Heart left ventricle (tissue), 16 donors: ENCODE data around the gene RAB26. TPM values are rescaled to one million over a fixed set of nuclear protein-coding genes. Genes with fewer than 3 reads are reported as not detected.

ENCODE experiments used
- ATAC-seq, 4 donors: fragments of 200-7000 bp; cut with Tn5 transposase; one replicate each; pipeline ENCODE4 v1.9.1; 2020 to 2022; ENCODE audit warnings: moderate library complexity in 4 of 4, mild to moderate bottlenecking in 3 of 4, moderate number of reproducible peaks in 1 of 4
- DNase-seq, 5 donors: peaks; one replicate each; pipeline ENCODE4 v3.0.0-alpha.2; 2020
- H3K27ac ChIP-seq, 12 donors: fragments of 200-600 bp; sonication (generic) in 4 of 12; one replicate each; pipeline versions ENCODE4 v1.5.0 to v1.8.0; 2016 to 2022; ENCODE audit warnings: mild to moderate bottlenecking in 2 of 12
- H3K27me3 ChIP-seq, 9 donors: fragments of 200-600 bp; sonication (generic) in 2 of 9; one replicate each; pipeline versions ENCODE4 v1.5.1 to v1.8.0; 2016 to 2022; ENCODE audit warnings: mild to moderate bottlenecking in 3 of 9
- H3K36me3 ChIP-seq, 9 donors: fragments of 200-600 bp; sonication (generic) in 2 of 9; one replicate each; pipeline versions ENCODE4 v1.5.0 to v1.8.0; 2018 to 2022; ENCODE audit warnings: mild to moderate bottlenecking in 2 of 9
- H3K4me1 ChIP-seq, 12 donors: fragments of 200-600 bp; sonication (generic) in 4 of 12; one replicate each; pipeline versions ENCODE4 v1.5.0 to v1.8.0; 2016 to 2022; ENCODE audit warnings: mild to moderate bottlenecking in 3 of 12
- H3K4me3 ChIP-seq, 12 donors: fragments of 200-600 bp; sonication (generic) in 4 of 12; one replicate each; pipeline versions ENCODE4 v1.5.0 to v1.8.0; 2017 to 2022; ENCODE audit warnings: mild to moderate bottlenecking in 9 of 12, moderate library complexity in 4 of 12
- H3K9me3 ChIP-seq, 12 donors: fragments of 200-600 bp; sonication (generic) in 4 of 12; one replicate each; pipeline versions ENCODE4 v1.5.0 to v1.8.0; 2016 to 2022; ENCODE audit warnings: mild to moderate bottlenecking in 1 of 12
- CTCF ChIP-seq, 12 donors: fragments of 200-600 bp; sonication (generic) in 4 of 12; IDR thresholded peaks; one replicate each; pipeline versions ENCODE4 v1.5.0 to v1.8.0; 2018 to 2022; ENCODE audit warnings: antibody characterized with exemption in 12 of 12, mild to moderate bottlenecking in 5 of 12
- POLR2A ChIP-seq, 2 donors: fragments of 450-650 bp; IDR thresholded peaks; one replicate each; pipeline ENCODE4 v1.6.1; 2017; ENCODE audit warnings: antibody characterized with exemption in 2 of 2, mild to moderate bottlenecking in 2 of 2, moderate library complexity in 2 of 2
- WGBS, 4 donors: extraction: QIAGEN DNeasy Blood & Tissue Kit in 2 of 4; methylation state at CpG; one replicate each; pipeline versions ENCODE4 v1.1.5 to v1.1.7; 2013 to 2018; 5-methylcytosine and 5-hydroxymethylcytosine counted together
- intact Hi-C, 10 donors: fragments of 100-400 bp; cut with DNase I; formaldehyde crosslinking; loops; one replicate each; pipeline versions ENCODE4 v1.11.1 to v1.14.2; 2022
- polyA plus RNA-seq, 2 donors: library from polyadenylated mRNA; stranded (reverse); fragments of 200-250 nt; gene quantifications; one replicate each; pipeline ENCODE4 v1.2.3, GENCODE V29; 2013
- total RNA-seq, 9 donors: library from RNA; depleted of rRNA in 2 of 9; stranded (reverse); fragments of >200 nt in 2 of 9; fragmentation: NEBNext Ultra II Directional in 3 of 9; extraction: Animal tissue kit (Norgen Biotek cat#: 25700) in 3 of 9; gene quantifications; one replicate each; pipeline versions ENCODE4 v1.1.0 to v1.2.4, GENCODE V29; 2016 to 2023
- donor health status: ischemic (EF 13 %, LVEDD 7.1; RV severe dilation, severe dysfunction).
- donor health status: healthy with polysubstance abuse.
- donor health status: DM: no; HTN: yes; CAD: no.
- donor health status: DM: no; HTN: no; CAD: no.
- donor health status: ischemic (EF 25% LVEDD 6.9; RV normal size, moderate dysfunction).
- donor health status: ischemic (EF 25% LVEDD 5.7; RV mildly dilated, moderate dysfunction).
- donor health status: healthy.
- donor health status: DM: yes; HTN: yes; CAD: no.
- donor health status: ischemic (EF 35%, LVEDD 5.7; RV mildly dilated, moderate dysfunction).
- donor health status: nonischemic (EF 11% LVEDD 7.7; RV severe dilation, severe dysfunction).
- donor health status: DM: yes; HTN: yes; CAD: no.
- donor health status: PGD.
- donor health status: ischemic (EF 29% LVEDD 5.4; RV normal size, mild dysfunction).
- donor health status: nonischemic (EF 23%, LVEDD 6.1; RV moderate dilation, normal function).

Gene RAB26
- total and polyA plus RNA-seq, 11 donors: 0.28 to 5.0 (median 0.75) TPM

- ATAC-seq (no peak), DNase-seq (no peak)
- no peaks in the 10 kb centered on the region for H3K9me3 ChIP-seq
- intact Hi-C loops: loop anchor here in 6 of 10 donors (1.0 to 10.0 kb wide), 9 partner anchors 46 to 151 kb away; partner anchors contain the start of genes ECI1 (in 3 of the 6), MLST8 (in 2 of the 6), BRICD5 (in 1 of the 6) and PGP (in 1 of the 6)
- peaks cover 22 to 84% (median 64%) of the 10 kb centered on the region in 12 donors for H3K4me1 ChIP-seq
- WGBS, 4 donors: 7 to 10% (median 8%) methylated on average over 37 to 47 of the region's 47 CpGs
- H3K27ac ChIP-seq: peak overlapping the region; percentile 20 to 91 (median 66)
- H3K4me3 ChIP-seq: peak overlapping the region; percentile 52 to 98 (median 80)
- H3K27me3 ChIP-seq: no peaks in the 10 kb centered on the region
- peaks cover 0 to 19% (median 5%) of the 10 kb centered on the region in 9 donors for H3K36me3 ChIP-seq
- no peak for TF ChIP-seq POLR2A (IDR thresholded peaks at IDR 0.05)
Observed at GRCh38 chr16:2155977-2156848, 7.8 kb downstream of the RAB26 start.

- TF ChIP-seq CTCF (IDR thresholded peaks at IDR 0.05) (no peak), POLR2A (IDR thresholded peaks at IDR 0.05) (no peak)
- H3K4me3 ChIP-seq: peak overlapping the region in 9 of 12 donors; percentile 65 to 98 (median 84)
- no peaks in the 10 kb centered on the region for H3K9me3 ChIP-seq
- DNase-seq (no peak), ATAC-seq (no peak)
- peaks cover 0 to 12% (median 0%) of the 10 kb centered on the region in 9 donors for H3K36me3 ChIP-seq
- 69 to 79% (median 70%) methylated on average over 5 of the region's 5 CpGs for whole genome bisulfite sequencing, 4 donors
- H3K27ac ChIP-seq: peak overlapping the region in 2 of 12 donors; percentile 70 to 90
- H3K4me1 ChIP-seq: peaks cover 22 to 84% (median 59%) of the 10 kb centered on the region in 12 donors
- no peaks in the 10 kb centered on the region for H3K27me3 ChIP-seq
- intact Hi-C loops: loop anchor here in 5 of 10 donors (5.0 to 10.0 kb wide), 7 partner anchors 45 to 152 kb away; partner anchors contain the start of genes ECI1 (in 2 of the 5), BRICD5 (in 1 of the 5), MLST8 (in 1 of the 5) and PGP (in 1 of the 5)
Observed at GRCh38 chr16:2156849-2157224, 8.4 kb downstream of the RAB26 start.

GRCh38 chr16:2157480-2158261 lies 9.2 kb downstream of the RAB26 start:
- ATAC-seq: no peak
- Histone ChIP-seq H3K36me3 (peaks cover 0 to 9% (median 0%) of the 10 kb centered on the region in 9 donors), H3K9me3 (no peaks in the 10 kb centered on the region), H3K4me1 (peaks cover 15 to 80% (median 51%) of the 10 kb centered on the region in 12 donors), H3K27ac (peak overlapping the region in 1 of 12 donors; percentile 90), H3K27me3 (no peaks in the 10 kb centered on the region), H3K4me3 (peak overlapping the region in 1 of 12 donors; percentile 12)
- no peak for DNase-seq
- WGBS, 4 donors: 79 to 88% (median 86%) methylated on average over 24 to 27 of the region's 27 CpGs
- no peak for TF ChIP-seq POLR2A (IDR thresholded peaks at IDR 0.05)
- intact Hi-C loops: loop anchor here in 5 of 10 donors (5.0 to 10.0 kb wide), 7 partner anchors 45 to 153 kb away; partner anchors contain the start of genes ECI1 (in 2 of the 5), BRICD5 (in 1 of the 5), MLST8 (in 1 of the 5) and PGP (in 1 of the 5)

- peak overlapping the region in 1 of 12 donors; percentile 90 for H3K27ac ChIP-seq
Observed at GRCh38 chr16:2158262-2158638, 9.8 kb downstream of the RAB26 start.

More at GRCh38 chr16:2158262-2158638, 9.8 kb downstream of the RAB26 start:
- ATAC-seq (no peak), DNase-seq (no peak)
- no peak for TF ChIP-seq CTCF (IDR thresholded peaks at IDR 0.05)
- TF ChIP-seq POLR2A (IDR thresholded peaks at IDR 0.05): no peak
- Histone ChIP-seq H3K4me1 (peaks cover 15 to 75% (median 45%) of the 10 kb centered on the region in 12 donors), H3K4me3 (no peak overlapping the region), H3K36me3 (peaks cover 0 to 9% (median 0%) of the 10 kb centered on the region in 9 donors), H3K9me3 (no peaks in the 10 kb centered on the region), H3K27me3 (no peaks in the 10 kb centered on the region)
- intact Hi-C loops: loop anchor here in 5 of 10 donors (5.0 to 10.0 kb wide), 7 partner anchors 44 to 153 kb away; partner anchors contain the start of genes ECI1 (in 2 of the 5), BRICD5 (in 1 of the 5), MLST8 (in 1 of the 5) and PGP (in 1 of the 5)
- 81 to 93% (median 89%) methylated on average over 15 of the region's 15 CpGs for WGBS, 4 donors
